Dermis blood vessel endothelial cell (primary cell): ENCODE results near the gene CENPM. TPM values are rescaled to one million over a fixed set of nuclear protein-coding genes. Genes with fewer than 3 reads are reported as not detected.

Experiments
- DNase-seq: peaks from one replicate; pipeline ENCODE4 v3.0.0; 2010
- total RNA-seq: library from RNA; depleted of rRNA; stranded (reverse); fragments of >200 nt; gene quantifications from 2 replicates; pipeline ENCODE4 v1.2.3, GENCODE V29; 2014

CENPM gene
- total RNA-seq, 1 donor from 2014 or later = 13.1 TPM

- DNase-seq = no peak
Observed at GRCh38 chr22:41931701-41932269, 15.2 kb downstream of the CENPM start.

- no peak for DNase-seq
Observed at GRCh38 chr22:41929418-41929810, 17.5 kb downstream of the CENPM start.

- DNase-seq = no peak
Observed at GRCh38 chr22:41928593-41929417, 18.1 kb downstream of the CENPM start.

- DNase-seq = no peak
Observed at GRCh38 chr22:41927813-41928212, 19.1 kb downstream of the CENPM start.

GRCh38 chr22:41925783-41926460, 21.0 kb downstream of the CENPM start:
- peak; percentile 65 for DNase-seq

GRCh38 chr22:41923595-41924276, 23.2 kb downstream of the CENPM start:
- no peak for DNase-seq

GRCh38 chr22:41922940-41923594, 23.9 kb downstream of the CENPM start:
- no peak for DNase-seq

GRCh38 chr22:41922328-41922727, 24.6 kb downstream of the CENPM start:
- no peak for DNase-seq

GRCh38 chr22:41920271-41920976, 26.5 kb downstream of the CENPM start:
- DNase-seq = no peak

GRCh38 chr22:41919357-41920224, 27.4 kb downstream of the CENPM start:
- DNase-seq = no peak

- peak; percentile 75 for DNase-seq
Observed at GRCh38 chr22:41917903-41918791, 28.8 kb downstream of the CENPM start.

GRCh38 chr22:41917375-41917902, 29.5 kb downstream of the CENPM start:
- DNase-seq = no peak

GRCh38 chr22:41916745-41917358, 30.1 kb downstream of the CENPM start:
- no peak for DNase-seq

- no peak for DNase-seq
Observed at GRCh38 chr22:41915786-41916493, 31.0 kb downstream of the CENPM start.

- DNase-seq = peak; percentile 50
Observed at GRCh38 chr22:41915035-41915785, 31.7 kb downstream of the CENPM start, which contains the start of gene SHISA8. Gene SHISA8 (minus strand): TSS chr22:41915074. CDS start chr22:41914667, 407 bp downstream.

GRCh38 chr22:41914611-41915034, 32.3 kb downstream of the CENPM start:
- DNase-seq = no peak

- no peak for DNase-seq
Observed at GRCh38 chr22:41913842-41914534, 33.0 kb downstream of the CENPM start.
